Breast epithelium (tissue), 4 donors: ENCODE results near the gene TPD52L2. TPM values are rescaled to one million over a fixed set of nuclear protein-coding genes. Genes with fewer than 3 reads are reported as not detected.

Experiments
- DNase-seq, 2 donors: peaks; one replicate each; pipeline ENCODE4 v3.0.0-alpha.2; 2019; ENCODE audit warnings: low spot score in 2 of 2
- H3K27ac ChIP-seq, 2 donors: fragments of 200-600 bp; sonication (generic) in 1 of 2; one replicate each; pipeline ENCODE4 v1.5.1; 2016 to 2019; ENCODE audit warnings: mild to moderate bottlenecking in 1 of 2
- H3K27me3 ChIP-seq, 2 donors: fragments of 200-600 bp; sonication (generic) in 1 of 2; one replicate each; pipeline versions ENCODE4 v1.5.1 to v1.6.0; 2017 to 2019; ENCODE audit warnings: control low read depth in 1 of 2, mild to moderate bottlenecking in 1 of 2
- H3K36me3 ChIP-seq: fragments of 200-600 bp; one replicate; pipeline ENCODE4 v1.5.1; 2019
- H3K4me1 ChIP-seq, 2 donors: fragments of 200-600 bp; sonication (generic); one replicate each; pipeline ENCODE4 v1.5.1; 2016 to 2019; ENCODE audit warnings: control low read depth in 1 of 2
- H3K4me3 ChIP-seq, 3 donors: fragments of 200-600 bp; sonication (generic); 1 replicate in 2 of 3; 2 replicates in 1 of 3; pipeline ENCODE4 v1.5.1; 2016 to 2019; ENCODE audit warnings: mild to moderate bottlenecking in 3 of 3, moderate library complexity in 2 of 3
- H3K9me3 ChIP-seq, 2 donors: fragments of 200-600 bp; sonication (generic) in 1 of 2; one replicate each; pipeline ENCODE4 v1.5.1; 2016 to 2019; ENCODE audit warnings: control low read depth in 1 of 2
- POLR2A ChIP-seq: fragments of 450-650 bp; IDR thresholded peaks from one replicate; pipeline ENCODE4 v1.6.1; 2016; ENCODE audit warnings: antibody characterized with exemption, mild to moderate bottlenecking, moderate library complexity
- POLR2AphosphoS5 ChIP-seq, 3 donors: sonication (generic); formaldehyde crosslinking; IDR thresholded peaks; one replicate each; pipeline ENCODE4 v1.6.1; 2017; ENCODE audit warnings: antibody characterized with exemption in 3 of 3
- intact Hi-C: fragments of 100-400 bp; cut with DNase I; formaldehyde crosslinking; loops from one replicate; pipeline ENCODE4 v1.15.1; 2023; ENCODE audit warnings: low total_unique reads
- total RNA-seq, 3 donors: library from RNA; depleted of rRNA; stranded (reverse); fragments of >200 nt; gene quantifications; one replicate each; pipeline ENCODE4 v1.1.0, GENCODE V29; 2016
- TF ChIP-seq, protein P1 (sequence below), 3 donors: fragments of 450-650 bp; IDR thresholded peaks; one replicate each; pipeline ENCODE4 v1.5.1; 2016 to 2017; ENCODE audit warnings: antibody characterized with exemption in 3 of 3, mild to moderate bottlenecking in 3 of 3, moderate library complexity in 3 of 3

The TPD52L2 gene
- total RNA-seq, 3 donors from 2014 or later = 75.1 to 146 (median 84.2) TPM

DNA sequence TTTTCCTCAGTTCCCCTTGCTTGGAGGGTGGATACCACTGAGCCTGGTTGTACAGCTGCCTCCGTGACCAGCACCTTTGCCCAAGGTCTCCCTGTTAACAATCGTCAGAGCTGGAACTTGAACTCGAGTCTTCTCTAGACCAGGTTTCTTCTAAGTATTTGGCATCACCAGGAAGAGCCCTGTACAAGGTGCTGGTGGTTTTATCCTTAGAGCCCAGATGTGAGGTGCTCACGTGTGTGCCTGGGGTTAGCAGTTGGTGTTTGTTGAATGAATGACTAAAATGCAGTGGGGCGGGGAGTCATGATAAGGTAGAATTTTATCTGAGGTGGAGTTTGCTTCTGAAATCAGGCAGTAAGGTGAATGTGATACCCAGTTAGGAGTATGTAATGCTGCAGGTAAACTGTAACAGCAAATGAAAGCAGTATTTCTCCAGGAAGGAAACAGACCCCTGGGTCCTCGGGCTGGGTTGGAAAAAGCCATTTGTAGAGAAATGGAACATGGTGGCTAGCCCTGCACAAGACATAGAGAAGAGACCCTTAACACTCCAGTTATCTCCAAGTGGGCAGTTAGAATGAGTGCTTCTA, 33.0 kb downstream of the TPD52L2 start:
- Histone ChIP-seq H3K4me3 (no peak overlapping the region), H3K9me3 (no peaks in the 10 kb centered on the region), H3K27me3 (no peaks in the 10 kb centered on the region), H3K27ac (no peak overlapping the region), H3K4me1 (peaks cover 3 to 10% of the 10 kb centered on the region in 2 donors), H3K36me3 (no peaks in the 10 kb centered on the region)
- intact Hi-C loops = loop anchor here (10.0 kb wide), 1 partner anchor 77 kb away; the partner anchor contains the start of gene SAMD10
- TF ChIP-seq POLR2AphosphoS5 (IDR thresholded peaks at IDR 0.05) (no peak), POLR2A (no peak)
- TF ChIP-seq, protein P1, sequence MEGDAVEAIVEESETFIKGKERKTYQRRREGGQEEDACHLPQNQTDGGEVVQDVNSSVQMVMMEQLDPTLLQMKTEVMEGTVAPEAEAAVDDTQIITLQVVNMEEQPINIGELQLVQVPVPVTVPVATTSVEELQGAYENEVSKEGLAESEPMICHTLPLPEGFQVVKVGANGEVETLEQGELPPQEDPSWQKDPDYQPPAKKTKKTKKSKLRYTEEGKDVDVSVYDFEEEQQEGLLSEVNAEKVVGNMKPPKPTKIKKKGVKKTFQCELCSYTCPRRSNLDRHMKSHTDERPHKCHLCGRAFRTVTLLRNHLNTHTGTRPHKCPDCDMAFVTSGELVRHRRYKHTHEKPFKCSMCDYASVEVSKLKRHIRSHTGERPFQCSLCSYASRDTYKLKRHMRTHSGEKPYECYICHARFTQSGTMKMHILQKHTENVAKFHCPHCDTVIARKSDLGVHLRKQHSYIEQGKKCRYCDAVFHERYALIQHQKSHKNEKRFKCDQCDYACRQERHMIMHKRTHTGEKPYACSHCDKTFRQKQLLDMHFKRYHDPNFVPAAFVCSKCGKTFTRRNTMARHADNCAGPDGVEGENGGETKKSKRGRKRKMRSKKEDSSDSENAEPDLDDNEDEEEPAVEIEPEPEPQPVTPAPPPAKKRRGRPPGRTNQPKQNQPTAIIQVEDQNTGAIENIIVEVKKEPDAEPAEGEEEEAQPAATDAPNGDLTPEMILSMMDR (IDR thresholded peaks at IDR 0.05) = no peak
- no peak for DNase-seq

DNA sequence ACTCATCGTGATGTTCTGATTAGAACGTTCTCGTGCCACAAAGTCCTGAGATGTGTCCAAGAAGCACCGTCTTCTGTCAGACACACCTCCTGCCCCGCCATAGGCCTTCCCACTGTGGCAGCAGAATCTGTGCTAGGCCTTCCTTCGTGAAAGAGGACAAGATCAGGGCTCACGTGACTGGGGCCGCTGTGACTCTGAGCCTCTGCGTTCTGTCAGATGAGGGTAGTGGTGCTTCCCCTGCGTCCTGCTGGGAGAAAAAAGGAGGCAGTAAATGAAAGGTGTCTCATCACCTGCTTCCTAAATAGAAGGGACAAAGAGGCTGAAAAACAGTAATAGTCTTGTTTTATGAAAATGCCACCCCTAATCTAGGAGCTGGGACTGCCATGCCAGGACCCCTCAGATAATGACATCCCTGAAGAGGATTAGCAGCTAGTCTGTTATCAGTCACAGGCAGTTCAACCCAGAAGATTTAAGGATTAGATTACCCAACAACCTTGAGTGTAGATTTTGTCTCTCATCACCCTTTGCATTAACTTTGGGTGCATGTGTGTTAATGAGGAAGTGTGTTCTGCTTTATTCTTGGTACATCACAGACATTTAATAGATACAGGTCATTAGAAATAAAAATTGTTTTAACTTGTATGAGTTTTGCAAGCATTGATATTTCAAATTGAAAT, 34.0 kb downstream of the TPD52L2 start:
- TF ChIP-seq POLR2A (no peak), POLR2AphosphoS5 (IDR thresholded peaks at IDR 0.05) (no peak)
- TF ChIP-seq, protein P1 (IDR thresholded peaks at IDR 0.05) = no peak
- no peak for DNase-seq
- no peaks in the 10 kb centered on the region for H3K9me3 ChIP-seq
- no peak overlapping the region for H3K4me3 ChIP-seq
- no peaks in the 10 kb centered on the region for H3K36me3 ChIP-seq
- intact Hi-C loops = loop anchor here (10.0 kb wide), 1 partner anchor 76 kb away; the partner anchor contains the start of gene SAMD10
- H3K27me3 ChIP-seq = no peaks in the 10 kb centered on the region
- no peak overlapping the region for H3K27ac ChIP-seq
- H3K4me1 ChIP-seq = peaks cover 3 to 10% of the 10 kb centered on the region in 2 donors

DNA sequence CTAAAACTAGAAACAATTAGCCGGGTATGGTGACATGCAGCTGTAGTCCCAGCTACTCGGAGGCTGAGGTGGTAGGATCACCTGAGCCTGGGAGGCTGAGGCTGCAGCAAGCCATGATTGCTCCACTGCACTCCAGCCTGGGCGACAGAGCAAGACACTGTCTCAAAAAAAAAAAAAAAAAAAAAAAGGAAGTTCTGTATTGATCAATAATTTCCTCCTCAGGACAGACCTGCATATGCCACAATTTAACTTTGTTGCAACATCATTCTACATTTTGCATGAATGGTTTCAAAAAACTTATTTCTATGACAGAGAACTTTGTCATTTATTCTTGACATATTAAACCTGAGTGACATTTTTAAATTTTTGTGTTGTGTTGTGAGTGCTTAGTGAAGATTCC, 35.3 kb downstream of the TPD52L2 start:
- Histone ChIP-seq H3K27me3 (no peaks in the 10 kb centered on the region), H3K4me1 (peaks cover 3 to 6% of the 10 kb centered on the region in 2 donors)

DNA sequence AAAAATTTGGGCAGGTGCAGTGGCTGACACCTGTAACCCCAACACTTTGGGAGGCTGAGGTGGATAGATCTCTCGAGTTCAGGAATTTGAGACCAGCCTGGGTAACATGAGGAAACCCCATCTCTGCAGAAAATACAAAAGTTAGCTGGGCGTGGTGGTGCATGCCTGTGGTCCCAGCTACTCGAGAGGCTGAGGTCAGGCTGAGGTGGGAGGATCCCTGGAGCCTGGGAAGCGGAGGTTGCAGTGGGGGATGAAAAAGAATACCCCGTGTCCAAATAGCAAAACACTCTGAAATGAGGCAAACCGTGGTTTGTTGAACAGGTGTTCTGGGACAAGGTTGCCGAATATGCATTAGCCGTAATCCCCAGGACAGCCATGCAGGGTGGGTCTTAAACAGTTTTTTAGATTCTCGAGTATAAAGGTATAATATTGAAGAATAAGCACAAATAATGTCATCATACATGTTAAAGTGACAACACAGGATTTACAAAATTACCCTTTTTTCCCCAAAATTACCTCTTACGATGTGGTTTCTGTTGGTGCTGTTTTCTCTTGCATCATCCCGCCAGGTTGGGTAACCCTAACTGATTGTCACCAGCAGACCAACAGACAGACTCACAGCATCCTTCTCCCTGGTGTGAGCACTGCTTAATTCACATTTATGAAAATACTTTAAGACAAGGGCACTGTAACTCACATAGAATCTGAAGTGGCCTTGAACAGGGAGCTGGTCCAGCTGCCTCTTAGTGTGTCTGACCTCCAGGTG, 38.9 kb downstream of the TPD52L2 start:
- no peaks in the 10 kb centered on the region for H3K9me3 ChIP-seq
- intact Hi-C loops = no loop called here
- H3K4me3 ChIP-seq = no peak overlapping the region
- no peak overlapping the region for H3K27ac ChIP-seq
- no peaks in the 10 kb centered on the region for H3K36me3 ChIP-seq
- TF ChIP-seq, protein P1 (IDR thresholded peaks at IDR 0.05) = no peak
- TF ChIP-seq POLR2A (no peak), POLR2AphosphoS5 (IDR thresholded peaks at IDR 0.05) (no peak)
- H3K27me3 ChIP-seq = no peaks in the 10 kb centered on the region
- no peaks in the 10 kb centered on the region for H3K4me1 ChIP-seq
- no peak for DNase-seq

More for the DNA sequence above, 35.3 kb downstream of the TPD52L2 start:
- no peak for DNase-seq
- H3K9me3 ChIP-seq = no peaks in the 10 kb centered on the region
- H3K36me3 ChIP-seq = no peaks in the 10 kb centered on the region
- H3K4me3 ChIP-seq = no peak overlapping the region
- no peak overlapping the region for H3K27ac ChIP-seq
- intact Hi-C loops = no loop called here
- TF ChIP-seq POLR2AphosphoS5 (IDR thresholded peaks at IDR 0.05) = no peak
- TF ChIP-seq POLR2A = no peak
- TF ChIP-seq, protein P1 (IDR thresholded peaks at IDR 0.05) = no peak
